Erythroblast (primary cell): Measurements from ENCODE around the gene AP3M1.
"Not testable (repeated sequence)": the region's sequence is repeated elsewhere in the genome, so short reads cannot be mapped to it uniquely, and the experiment has no call there.

ENCODE experiments used
- DNase-seq, 2 experiments: peaks; one replicate each; lab custom pipeline; 2025; lab: John Stamatoyannopoulos, UW
- GATA1 ChIP-seq: IDR thresholded peaks from 2 replicates; pipeline ENCODE4 v1.6.1; 2011; ENCODE audit warnings: low read depth, mild to moderate bottlenecking, control low read depth, low read length, moderate library complexity
- POLR2A ChIP-seq: IDR thresholded peaks from 2 replicates; pipeline ENCODE4 v1.6.1; 2011; ENCODE audit warnings: mild to moderate bottlenecking, low read length

AP3M1 gene

GRCh38 chr10:74175510-74176379 lies 25.1 kb upstream of the AP3M1 start:
- no peak for DNase-seq

GRCh38 chr10:74174521-74174920 lies 23.9 kb upstream of the AP3M1 start:
- TF ChIP-seq POLR2A = no peak
- no peak for TF ChIP-seq GATA1

More at GRCh38 chr10:74175510-74176379, 25.1 kb upstream of the AP3M1 start:
- TF ChIP-seq GATA1 = no peak
- TF ChIP-seq POLR2A = no peak

GRCh38 chr10:74171625-74172024 lies 21.0 kb upstream of the AP3M1 start:
- DNase-seq = no peak
- TF ChIP-seq GATA1 (no peak), POLR2A (no peak)

More at GRCh38 chr10:74174521-74174920, 23.9 kb upstream of the AP3M1 start:
- DNase-seq = no peak

GRCh38 chr10:74167443-74167842 lies 16.8 kb upstream of the AP3M1 start:
- no peak for DNase-seq
- TF ChIP-seq POLR2A (no peak), GATA1 (no peak)

GRCh38 chr10:74165530-74165901 lies 14.9 kb upstream of the AP3M1 start:
- TF ChIP-seq GATA1 = no peak
- DNase-seq = no peak

- TF ChIP-seq GATA1 = no peak
- TF ChIP-seq POLR2A = no peak
- DNase-seq = no peak
Observed at GRCh38 chr10:74164716-74165529, 14.3 kb upstream of the AP3M1 start.

GRCh38 chr10:74163319-74164068 lies 12.9 kb upstream of the AP3M1 start:
- DNase-seq = no peak
- no peak for TF ChIP-seq GATA1

- DNase-seq = no peak
- no peak for TF ChIP-seq GATA1
- TF ChIP-seq POLR2A = no peak
Observed at GRCh38 chr10:74160013-74160412, 9.4 kb upstream of the AP3M1 start.

- peak; percentile 46 to 71 for DNase-seq
- no peak for TF ChIP-seq POLR2A
- TF ChIP-seq GATA1 = no peak
Observed at GRCh38 chr10:74156919-74157289, 6.3 kb upstream of the AP3M1 start.

- TF ChIP-seq GATA1 (no peak), POLR2A (no peak)
- DNase-seq = no peak
Observed at GRCh38 chr10:74153676-74154075, 3.0 kb upstream of the AP3M1 start.

- peak in 1 of 2 experiments; percentile 5 for DNase-seq
- no peak for TF ChIP-seq POLR2A
- TF ChIP-seq GATA1 = no peak
Observed at GRCh38 chr10:74153123-74153522, 2.5 kb upstream of the AP3M1 start.

GRCh38 chr10:74151879-74152722 lies 1.5 kb upstream of the AP3M1 start:
- peak; percentile 20 to 41 for DNase-seq
- TF ChIP-seq GATA1 (no peak), POLR2A (no peak)

GRCh38 chr10:74150990-74151878 lies 606 bp upstream of the AP3M1 start, which contains the start of gene ADK:
TSS of gene ADK (plus strand) at chr10:74151221. CDS start at chr10:74151279, 58 bp downstream.
- TF ChIP-seq POLR2A (no peak), GATA1 (no peak)
- peak; percentile 99 for DNase-seq

GRCh38 chr10:74146980-74147379 lies 3.6 kb downstream of the AP3M1 start:
- DNase-seq = not testable (repeated sequence)
